ENCODE measurements around the gene GRIN2C.

GRIN2C gene

DNA sequence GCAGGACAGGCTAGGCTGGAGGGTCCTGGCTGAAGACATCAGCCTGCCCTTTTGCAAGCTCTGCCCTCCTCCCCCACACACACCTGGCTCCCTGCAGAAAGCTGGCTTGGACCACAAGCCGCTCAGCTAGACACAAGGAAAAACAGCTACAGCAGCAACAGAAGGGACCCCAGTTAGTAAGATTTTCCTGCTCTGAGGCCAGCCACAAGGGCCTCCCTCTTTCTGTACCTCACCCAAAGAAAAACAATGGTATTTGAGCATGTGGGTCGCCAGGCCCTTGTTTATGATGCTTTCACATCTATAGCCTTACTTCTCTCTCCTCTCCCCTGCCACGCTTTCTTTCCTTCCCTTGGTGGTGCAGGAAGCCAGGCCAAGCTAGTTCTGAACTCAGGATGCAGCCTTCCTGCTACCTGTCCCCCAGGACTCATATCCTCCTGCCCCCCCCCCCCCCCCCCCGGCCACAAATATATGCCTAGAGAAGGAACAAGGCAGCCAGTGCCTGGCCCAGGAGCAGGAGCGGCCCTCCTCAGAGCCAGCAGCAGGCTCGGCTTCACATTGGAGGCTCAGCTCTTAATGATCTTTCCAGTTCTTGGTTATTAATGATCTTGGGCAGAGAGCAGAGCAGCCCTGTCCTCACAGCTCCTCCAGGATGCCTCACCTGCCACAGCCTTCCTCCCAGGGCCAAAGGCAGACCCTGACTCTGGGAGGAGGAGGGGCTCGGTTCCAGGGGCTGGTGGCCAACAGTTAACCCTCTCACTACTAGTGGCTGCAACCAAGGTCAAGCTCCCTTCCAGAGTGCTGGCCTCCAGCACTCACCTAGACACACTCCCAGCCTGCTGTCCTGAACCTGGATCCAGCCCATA is 19.5 kb downstream of the GRIN2C start:
- H3K4me3 ChIP-seq (ENCODE audit: low read length): no peak overlapping the region
- H3K36me3 ChIP-seq (ENCODE audit: control insufficient read depth, insufficient read depth, low read length, severe bottlenecking): peaks cover 20% of the 10 kb centered on the region
- H3K4me1 ChIP-seq (ENCODE audit: control insufficient read depth, insufficient read depth, low read length): peaks cover 16% of the 10 kb centered on the region
- no peaks in the 10 kb centered on the region for H3K27me3 ChIP-seq (replicated peaks; ENCODE audit: control insufficient read depth, insufficient read depth, low read length)
- no peaks in the 10 kb centered on the region for H3K9me3 ChIP-seq (ENCODE audit: control insufficient read depth, low read length)
- DNase-seq (ENCODE audit: low read depth): no peak
- H3K9ac ChIP-seq (ENCODE audit: low read length): no peak overlapping the region

DNA sequence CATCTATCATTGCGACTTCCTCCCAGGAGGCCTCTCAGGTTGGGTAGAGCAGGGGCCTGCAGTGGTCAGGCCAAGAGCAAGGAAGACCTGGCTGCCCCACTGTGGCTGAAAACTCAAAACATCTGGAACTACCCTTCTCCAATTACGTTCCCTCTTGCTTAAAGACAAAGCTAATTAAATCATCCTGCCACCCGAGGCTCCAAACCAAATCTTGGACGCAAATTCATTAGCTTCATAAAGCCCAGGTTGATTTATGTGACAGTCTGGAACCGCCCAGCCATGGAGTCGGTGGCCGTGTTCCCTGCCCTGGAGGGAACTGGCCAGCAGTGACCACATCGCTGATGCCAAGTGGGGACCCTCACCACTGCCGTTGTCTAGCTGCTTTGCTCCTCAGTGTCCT is 21.4 kb downstream of the GRIN2C start:
- Histone ChIP-seq H3K4me1 (ENCODE audit: control insufficient read depth, insufficient read depth, low read length) (peaks cover 16% of the 10 kb centered on the region), H3K27me3 (replicated peaks; ENCODE audit: control insufficient read depth, insufficient read depth, low read length) (no peaks in the 10 kb centered on the region), H3K9ac (ENCODE audit: low read length) (no peak overlapping the region), H3K9me3 (ENCODE audit: control insufficient read depth, low read length) (no peaks in the 10 kb centered on the region), H3K36me3 (ENCODE audit: control insufficient read depth, insufficient read depth, low read length, severe bottlenecking) (peaks cover 23% of the 10 kb centered on the region), H3K4me3 (ENCODE audit: low read length) (no peak overlapping the region)
- DNase-seq (ENCODE audit: low read depth): no peak

DNA sequence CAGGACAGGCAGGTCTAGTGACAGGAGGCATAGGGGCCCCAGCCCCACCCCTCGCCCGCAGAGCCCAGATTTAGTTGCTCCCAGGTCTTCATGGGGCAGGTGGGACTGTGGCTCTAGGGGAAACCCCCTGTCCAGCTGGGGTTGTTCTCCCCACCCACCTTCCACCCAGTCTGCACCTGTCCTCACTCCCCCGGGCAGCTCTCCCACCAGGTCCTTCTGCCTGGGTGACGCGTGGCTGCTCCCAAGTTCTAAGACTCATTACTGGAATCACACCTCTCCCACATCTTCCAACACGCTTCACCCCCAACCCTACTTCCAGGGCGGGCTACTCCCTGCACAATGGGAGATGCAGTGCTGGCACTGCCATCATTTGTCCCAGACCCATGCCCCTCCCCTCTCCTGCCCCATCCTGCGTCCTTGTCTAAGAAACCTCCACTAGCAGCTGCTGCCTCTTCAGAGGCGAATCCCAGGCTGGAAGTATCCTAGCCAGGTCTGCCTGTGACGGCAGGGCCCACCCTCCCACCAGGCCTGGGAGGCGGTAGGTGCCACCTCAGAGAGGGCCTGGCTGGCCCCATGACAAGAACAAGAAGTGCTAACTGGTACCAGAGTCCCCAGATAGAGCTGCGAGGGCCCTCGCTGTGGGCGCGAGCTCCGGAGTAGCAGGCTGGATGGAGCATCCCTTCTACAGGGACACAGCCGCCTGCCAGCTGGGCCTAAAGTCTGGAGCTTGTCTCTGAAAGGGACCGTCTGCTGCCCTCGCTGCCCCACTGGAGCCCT is 22.8 kb downstream of the GRIN2C start:
- Histone ChIP-seq H3K36me3 (ENCODE audit: control insufficient read depth, insufficient read depth, low read length, severe bottlenecking) (peaks cover 23% of the 10 kb centered on the region), H3K9me3 (ENCODE audit: control insufficient read depth, low read length) (no peaks in the 10 kb centered on the region), H3K27me3 (replicated peaks; ENCODE audit: control insufficient read depth, insufficient read depth, low read length) (no peaks in the 10 kb centered on the region), H3K9ac (ENCODE audit: low read length) (no peak overlapping the region), H3K4me1 (ENCODE audit: control insufficient read depth, insufficient read depth, low read length) (peaks cover 10% of the 10 kb centered on the region), H3K4me3 (ENCODE audit: low read length) (no peak overlapping the region)
- DNase-seq (ENCODE audit: low read depth): no peak

DNA sequence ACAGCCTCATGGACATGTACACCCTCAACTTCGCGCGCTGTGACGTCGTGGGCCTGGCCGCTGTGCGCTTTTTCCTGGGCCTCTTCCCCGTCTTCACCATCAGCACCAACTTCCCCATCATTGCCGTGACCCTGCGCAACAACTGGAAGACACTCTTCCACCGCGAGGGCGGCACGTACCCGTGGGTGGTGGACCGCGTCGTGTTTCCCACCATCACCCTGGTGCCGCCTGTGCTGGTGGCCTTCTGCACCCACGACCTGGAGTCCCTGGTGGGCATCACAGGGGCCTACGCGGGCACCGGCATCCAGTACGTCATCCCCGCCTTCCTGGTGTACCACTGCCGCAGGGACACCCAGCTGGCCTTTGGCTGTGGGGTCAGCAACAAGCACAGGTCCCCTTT is 23.5 kb downstream of the GRIN2C start:
- H3K36me3 ChIP-seq (ENCODE audit: control insufficient read depth, insufficient read depth, low read length, severe bottlenecking): peaks cover 23% of the 10 kb centered on the region

DNA sequence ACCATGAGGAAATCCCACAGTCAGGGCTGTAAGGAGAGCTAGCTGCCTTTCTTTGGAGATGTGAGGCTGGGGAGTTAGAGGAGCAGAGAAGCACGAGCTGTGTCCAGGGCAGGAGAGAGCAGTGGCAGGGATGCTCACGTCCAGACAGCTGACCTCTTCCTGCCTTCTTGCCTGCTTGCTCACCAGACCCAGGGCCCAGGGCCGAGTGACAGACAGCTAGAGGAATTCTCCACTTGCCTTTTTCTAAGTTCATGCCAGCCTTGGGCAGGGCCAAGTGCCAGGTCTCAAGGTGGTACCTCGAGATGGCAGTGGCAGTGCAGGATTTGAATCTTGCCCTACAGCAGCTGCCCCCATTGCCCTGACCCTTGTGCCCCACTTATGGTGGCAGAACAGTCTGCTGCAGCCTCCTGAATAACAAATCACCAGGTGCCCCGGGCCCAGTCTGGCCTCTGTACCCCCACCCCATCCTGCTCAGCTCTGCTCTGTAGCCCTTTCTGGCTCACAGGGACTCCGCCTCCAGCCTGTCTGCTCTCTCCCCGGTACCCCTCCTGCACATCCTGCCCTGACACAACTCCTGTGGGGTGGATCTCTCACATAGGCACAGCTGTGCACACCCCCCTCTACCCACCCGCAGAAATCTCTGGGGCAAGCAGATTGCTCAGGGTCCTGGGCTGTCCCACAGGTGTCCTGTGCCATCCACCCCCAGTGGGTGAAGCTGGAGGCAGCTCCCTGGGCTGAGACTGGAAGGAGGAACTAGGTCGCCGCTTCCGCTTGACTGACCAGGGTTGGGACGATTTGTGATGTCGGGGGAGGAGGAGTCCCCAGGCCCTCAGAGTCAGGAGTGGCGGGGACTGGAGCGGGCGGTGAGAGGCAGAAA is 25.9 kb downstream of the GRIN2C start:
- H3K4me1 ChIP-seq (ENCODE audit: control insufficient read depth, insufficient read depth, low read length): no peaks in the 10 kb centered on the region
- H3K27me3 ChIP-seq (replicated peaks; ENCODE audit: control insufficient read depth, insufficient read depth, low read length): no peaks in the 10 kb centered on the region
- H3K9ac ChIP-seq (ENCODE audit: low read length): no peak overlapping the region
- peaks cover 33% of the 10 kb centered on the region for H3K36me3 ChIP-seq (ENCODE audit: control insufficient read depth, insufficient read depth, low read length, severe bottlenecking)
- DNase-seq (ENCODE audit: low read depth): peak; percentile 36
- H3K9me3 ChIP-seq (ENCODE audit: control insufficient read depth, low read length): no peaks in the 10 kb centered on the region
- no peak overlapping the region for H3K4me3 ChIP-seq (ENCODE audit: low read length)

More for the DNA sequence above, 23.5 kb downstream of the GRIN2C start:
- no peak for DNase-seq (ENCODE audit: low read depth)
- Histone ChIP-seq H3K4me3 (ENCODE audit: low read length) (no peak overlapping the region), H3K4me1 (ENCODE audit: control insufficient read depth, insufficient read depth, low read length) (peaks cover 8% of the 10 kb centered on the region), H3K9ac (ENCODE audit: low read length) (no peak overlapping the region), H3K9me3 (ENCODE audit: control insufficient read depth, low read length) (no peaks in the 10 kb centered on the region), H3K27me3 (replicated peaks; ENCODE audit: control insufficient read depth, insufficient read depth, low read length) (no peaks in the 10 kb centered on the region)

DNA sequence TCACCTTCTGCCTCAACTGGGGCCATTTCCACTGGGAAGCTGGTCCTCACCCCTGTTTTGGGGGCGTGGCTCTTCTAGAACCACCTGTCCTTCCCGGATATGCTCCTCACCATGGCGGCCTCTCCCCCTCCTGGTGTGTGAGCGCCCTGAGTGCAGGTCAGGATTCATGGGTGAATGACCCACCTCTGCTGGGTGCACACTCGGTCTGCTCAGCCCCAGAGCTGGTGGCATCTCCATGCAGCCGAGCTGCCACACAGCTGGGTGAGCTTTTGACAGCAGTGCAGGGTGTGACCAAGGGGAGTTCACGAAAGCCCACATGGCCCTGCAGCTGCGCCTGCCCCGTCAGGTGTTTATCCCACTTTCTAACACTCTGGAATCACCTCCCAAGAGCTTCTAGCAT is 27.3 kb downstream of the GRIN2C start:
- H3K9me3 ChIP-seq (ENCODE audit: control insufficient read depth, low read length): no peaks in the 10 kb centered on the region
- H3K36me3 ChIP-seq (ENCODE audit: control insufficient read depth, insufficient read depth, low read length, severe bottlenecking): peaks cover 33% of the 10 kb centered on the region
- no peaks in the 10 kb centered on the region for H3K27me3 ChIP-seq (replicated peaks; ENCODE audit: control insufficient read depth, insufficient read depth, low read length)
- H3K9ac ChIP-seq (ENCODE audit: low read length): no peak overlapping the region
- H3K4me1 ChIP-seq (ENCODE audit: control insufficient read depth, insufficient read depth, low read length): no peaks in the 10 kb centered on the region
- DNase-seq (ENCODE audit: low read depth): no peak
- no peak overlapping the region for H3K4me3 ChIP-seq (ENCODE audit: low read length)

DNA sequence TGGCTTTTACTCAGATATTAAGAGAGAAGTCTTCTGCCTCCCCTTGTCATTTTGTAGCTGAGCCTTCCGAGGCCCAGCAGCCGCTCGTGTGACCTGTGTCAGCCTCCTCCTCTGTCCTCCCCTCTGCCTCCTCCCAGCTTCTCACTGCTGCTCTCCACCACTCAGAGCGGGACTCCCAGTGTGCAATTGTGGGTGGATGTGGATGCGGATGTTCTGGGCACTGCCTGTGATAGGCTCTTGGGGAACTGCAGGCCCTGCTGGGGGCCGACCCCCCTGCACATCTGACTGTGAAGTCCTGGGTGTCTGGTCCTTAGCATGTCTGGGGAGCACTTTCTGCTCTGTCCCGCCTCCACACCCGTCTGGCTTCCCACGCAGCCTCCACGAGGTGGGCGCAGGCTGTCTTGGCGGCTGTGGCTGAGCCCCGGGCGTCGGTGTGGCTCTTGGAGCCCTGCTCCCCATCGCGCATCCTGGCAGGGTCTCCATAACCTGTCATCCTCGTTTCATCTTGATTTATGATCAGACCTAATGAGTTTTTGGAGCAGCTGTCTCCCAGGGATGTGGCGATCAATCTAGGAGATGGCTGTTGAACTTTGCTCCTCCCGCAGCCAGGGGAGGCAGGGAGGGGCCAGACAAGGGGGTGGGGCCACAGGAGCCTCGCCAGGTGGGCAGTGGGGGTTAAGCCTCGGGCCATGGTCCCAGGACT is 28.1 kb downstream of the GRIN2C start:
- H3K4me1 ChIP-seq (ENCODE audit: control insufficient read depth, insufficient read depth, low read length): no peaks in the 10 kb centered on the region

DNA sequence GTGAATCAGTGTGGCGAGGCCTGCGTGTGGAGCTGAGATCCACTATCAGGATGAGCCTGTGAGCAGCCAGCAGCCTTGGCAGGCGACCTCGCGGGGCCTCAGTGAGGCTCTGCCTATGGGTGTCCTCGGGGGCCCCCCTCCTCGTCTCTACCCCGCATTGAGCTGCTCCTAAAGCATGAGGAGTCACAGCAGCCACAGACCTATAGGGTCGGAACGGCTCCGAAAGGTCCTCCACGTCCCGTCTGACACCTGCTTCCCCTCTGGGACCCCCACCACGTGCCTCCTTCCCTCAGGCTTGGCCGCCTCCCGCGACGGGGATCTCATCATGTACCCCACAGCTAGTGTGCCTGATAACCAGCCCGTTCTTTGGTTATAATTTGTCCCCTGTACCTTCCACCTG is 28.8 kb downstream of the GRIN2C start:
- H3K27me3 ChIP-seq (replicated peaks; ENCODE audit: control insufficient read depth, insufficient read depth, low read length): no peaks in the 10 kb centered on the region
- H3K9ac ChIP-seq (ENCODE audit: low read length): no peak overlapping the region
- H3K4me3 ChIP-seq (ENCODE audit: low read length): no peak overlapping the region
- H3K36me3 ChIP-seq (ENCODE audit: control insufficient read depth, insufficient read depth, low read length, severe bottlenecking): peaks cover 23% of the 10 kb centered on the region
- no peaks in the 10 kb centered on the region for H3K9me3 ChIP-seq (ENCODE audit: control insufficient read depth, low read length)
- H3K4me1 ChIP-seq (ENCODE audit: control insufficient read depth, insufficient read depth, low read length): no peaks in the 10 kb centered on the region
- no peak for DNase-seq (ENCODE audit: low read depth)

More for the DNA sequence above, 28.1 kb downstream of the GRIN2C start:
- no peak overlapping the region for H3K9ac ChIP-seq (ENCODE audit: low read length)
- no peaks in the 10 kb centered on the region for H3K9me3 ChIP-seq (ENCODE audit: control insufficient read depth, low read length)
- DNase-seq (ENCODE audit: low read depth): no peak
- H3K27me3 ChIP-seq (replicated peaks; ENCODE audit: control insufficient read depth, insufficient read depth, low read length): no peaks in the 10 kb centered on the region
- peaks cover 27% of the 10 kb centered on the region for H3K36me3 ChIP-seq (ENCODE audit: control insufficient read depth, insufficient read depth, low read length, severe bottlenecking)
- no peak overlapping the region for H3K4me3 ChIP-seq (ENCODE audit: low read length)

DNA sequence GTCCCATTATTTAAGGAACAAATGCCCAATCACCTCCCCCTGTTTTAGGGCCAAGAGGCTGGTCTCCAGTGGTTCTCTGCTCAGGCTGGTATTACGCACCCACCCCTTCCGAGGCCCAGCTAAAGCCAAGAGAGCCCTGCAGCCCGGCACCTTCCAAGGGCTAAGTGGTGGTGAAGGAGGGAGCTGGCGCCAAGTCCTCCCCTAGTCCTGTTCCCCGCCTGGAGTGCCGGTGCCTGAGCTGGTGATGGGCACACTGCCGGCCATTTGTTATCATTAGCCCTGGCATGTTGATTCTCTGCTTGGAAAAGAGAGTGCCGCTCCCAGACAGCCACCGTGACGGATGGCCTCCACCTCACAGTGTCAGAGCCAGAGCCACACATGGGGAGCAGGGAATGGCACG is 31.9 kb downstream of the GRIN2C start:
- DNase-seq (ENCODE audit: low read depth): no peak

DNA sequence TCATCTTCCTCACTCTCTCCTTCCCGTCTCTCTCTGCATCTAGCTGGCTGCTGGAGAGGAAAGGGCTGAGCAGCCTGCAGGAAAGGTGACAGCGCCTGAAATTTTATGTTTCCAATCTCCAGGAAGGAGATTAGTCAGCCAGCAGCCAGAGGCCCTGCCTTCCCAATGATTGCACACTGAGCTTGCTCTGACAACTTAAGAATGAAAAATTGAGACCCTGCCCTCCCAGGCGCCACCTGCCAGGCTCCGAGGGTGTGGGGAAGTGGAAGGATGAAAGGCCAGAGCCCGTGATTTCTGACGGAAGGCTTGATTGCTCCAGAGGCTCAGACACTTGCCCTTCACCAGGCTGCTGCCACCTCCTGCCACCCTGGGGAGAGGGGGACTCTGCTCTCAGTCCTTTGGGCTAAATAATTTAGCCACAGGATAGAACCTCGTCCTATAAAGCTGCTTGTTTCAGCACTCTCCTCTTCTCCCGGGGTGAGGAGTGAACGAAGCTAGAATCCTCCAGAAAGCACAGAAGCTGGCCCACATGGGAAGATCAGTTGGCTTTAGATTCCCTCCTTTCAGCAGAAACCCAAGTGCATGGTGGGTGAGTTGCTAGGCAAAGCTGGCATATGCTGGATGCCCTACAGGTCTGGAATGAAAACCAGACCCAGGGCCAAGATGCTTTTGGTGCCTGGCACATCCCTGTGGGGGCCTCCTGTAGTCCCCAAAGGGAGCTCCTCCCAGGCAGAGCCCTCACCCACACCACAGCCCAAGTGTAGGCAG is 33.5 kb downstream of the GRIN2C start:
- peaks cover 16% of the 10 kb centered on the region for H3K4me1 ChIP-seq (ENCODE audit: control insufficient read depth, insufficient read depth, low read length)
- DNase-seq (ENCODE audit: low read depth): no peak
- peaks cover 32% of the 10 kb centered on the region for H3K36me3 ChIP-seq (ENCODE audit: control insufficient read depth, insufficient read depth, low read length, severe bottlenecking)
- no peaks in the 10 kb centered on the region for H3K27me3 ChIP-seq (replicated peaks; ENCODE audit: control insufficient read depth, insufficient read depth, low read length)
- no peak overlapping the region for H3K4me3 ChIP-seq (ENCODE audit: low read length)
- no peak overlapping the region for H3K9ac ChIP-seq (ENCODE audit: low read length)
- H3K9me3 ChIP-seq (ENCODE audit: control insufficient read depth, low read length): no peaks in the 10 kb centered on the region

More for the DNA sequence above, 31.9 kb downstream of the GRIN2C start:
- H3K4me1 ChIP-seq (ENCODE audit: control insufficient read depth, insufficient read depth, low read length): peaks cover 10% of the 10 kb centered on the region
- H3K9ac ChIP-seq (ENCODE audit: low read length): no peak overlapping the region
- H3K36me3 ChIP-seq (ENCODE audit: control insufficient read depth, insufficient read depth, low read length, severe bottlenecking): peaks cover 29% of the 10 kb centered on the region
- no peaks in the 10 kb centered on the region for H3K27me3 ChIP-seq (replicated peaks; ENCODE audit: control insufficient read depth, insufficient read depth, low read length)
- H3K4me3 ChIP-seq (ENCODE audit: low read length): no peak overlapping the region
- H3K9me3 ChIP-seq (ENCODE audit: control insufficient read depth, low read length): no peaks in the 10 kb centered on the region
